HG03039 (cell line): Measurements from ENCODE around the gene TDG.
A peak's percentile ranks its signal among the peaks of the same experiment; 100 is the strongest.

Experiments
- ATAC-seq: cut with Tn5 transposase; IDR thresholded peaks from one replicate; pipeline ENCODE4 v1.9.1; 2021; ENCODE audit warnings: mild to moderate bottlenecking, moderate library complexity; ENCODE audit not compliant: unreplicated experiment

TDG gene

DNA sequence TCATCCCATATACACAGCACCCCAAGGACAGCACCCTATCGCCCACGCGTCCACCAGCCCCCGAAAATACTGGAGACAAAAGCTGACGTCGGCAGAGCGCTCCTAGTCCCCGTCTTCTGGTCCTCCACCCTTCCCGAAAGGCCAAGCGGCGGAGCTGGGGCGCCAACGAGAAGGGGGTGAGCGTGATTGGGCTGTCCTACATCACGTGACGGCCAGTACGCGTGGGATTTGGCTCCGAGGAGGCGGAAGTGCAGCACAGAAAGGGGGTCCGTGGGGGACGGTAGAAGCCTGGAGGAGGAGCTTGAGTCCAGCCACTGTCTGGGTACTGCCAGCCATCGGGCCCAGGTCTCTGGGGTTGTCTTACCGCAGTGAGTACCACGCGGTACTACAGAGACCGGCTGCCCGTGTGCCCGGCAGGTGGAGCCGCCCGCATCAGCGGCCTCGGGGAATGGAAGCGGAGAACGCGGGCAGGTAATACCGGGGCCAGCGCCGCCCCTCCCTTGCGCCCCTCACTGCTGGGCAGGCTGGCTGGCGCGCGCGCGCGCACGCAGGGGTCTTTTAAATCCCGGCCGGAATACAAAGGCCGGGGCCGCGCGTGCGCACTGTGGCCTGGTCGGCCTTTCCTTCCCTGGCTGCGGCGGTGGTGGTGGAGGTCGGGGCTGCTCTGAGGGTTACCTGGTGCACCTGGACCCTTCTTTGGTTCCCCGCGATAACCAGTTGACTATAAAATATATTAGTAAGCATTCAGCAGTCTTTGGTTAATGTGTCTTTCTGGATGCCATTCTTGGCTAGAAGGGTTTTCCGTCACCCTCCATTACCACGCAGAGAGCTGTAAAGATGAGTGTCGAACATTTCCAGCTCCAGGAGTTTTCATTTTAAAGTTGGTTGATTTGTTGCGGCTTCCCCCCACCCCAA is at the start of gene TDG:
TSS of gene TDG (plus strand) at position 283 of the 915 bp plus-strand sequence. CDS start at position 449, 166 bp downstream.
- peak; percentile 83 for ATAC-seq

DNA sequence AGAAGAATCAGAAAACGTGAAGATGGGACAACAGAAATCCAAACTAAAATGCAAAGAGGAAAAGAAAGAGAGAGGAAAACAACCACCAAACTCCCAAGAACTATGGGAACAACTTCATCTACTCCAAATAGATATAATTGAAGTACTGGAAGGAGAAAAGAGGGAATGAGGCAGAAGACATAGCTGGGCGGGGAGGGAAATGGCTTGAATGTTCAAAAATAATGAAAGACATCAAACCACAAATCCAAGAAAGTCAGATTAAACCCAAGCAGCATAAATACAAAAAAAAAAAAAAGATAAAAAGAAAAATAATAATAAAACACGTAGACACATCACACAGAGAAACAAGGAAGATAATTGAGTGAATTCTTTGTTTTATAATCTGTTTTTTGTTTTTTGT is 47.8 kb upstream of the TDG start:
- no peak for ATAC-seq

DNA sequence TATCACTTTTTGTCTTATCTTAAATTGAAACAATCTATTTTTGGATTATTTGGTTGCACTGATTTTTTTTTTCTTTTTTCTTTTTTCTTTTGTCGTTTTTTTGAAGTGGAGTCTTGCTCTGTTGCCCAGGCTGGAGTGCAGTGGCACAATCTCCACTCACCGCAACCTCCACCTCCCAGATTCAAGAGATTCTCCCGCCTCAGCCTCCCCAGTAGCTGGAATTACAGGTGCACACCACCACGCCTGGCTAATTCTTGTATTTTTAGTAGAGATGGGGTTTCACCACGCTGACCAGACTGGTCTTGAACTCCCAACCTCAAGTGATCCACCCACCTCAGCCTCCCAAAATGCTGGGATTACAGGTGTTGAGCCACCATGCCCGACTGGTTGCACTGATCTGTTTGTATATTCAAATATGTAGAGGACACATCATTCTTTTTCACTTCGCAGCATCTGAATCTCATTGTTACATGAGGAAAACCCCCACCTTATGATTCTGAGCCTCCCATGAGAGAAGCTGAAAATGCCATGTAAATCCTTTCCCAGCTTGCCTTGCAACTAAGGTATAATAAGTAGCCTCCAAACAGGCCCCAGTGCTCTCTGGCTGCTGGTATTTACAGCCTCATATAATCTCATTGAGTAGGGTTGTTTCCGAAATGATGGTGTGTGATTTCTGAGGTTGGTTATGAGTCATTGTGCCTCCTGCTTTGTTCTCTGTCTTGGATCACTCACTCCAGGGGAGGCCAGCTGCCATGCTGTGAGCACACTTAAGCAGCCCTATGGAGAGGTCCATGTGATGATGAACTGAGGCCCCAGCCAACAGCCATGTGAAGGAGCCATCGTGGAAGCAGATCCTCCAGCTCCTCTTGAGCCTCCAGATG is 40.7 kb upstream of the TDG start:
- ATAC-seq = peak; percentile 36

DNA sequence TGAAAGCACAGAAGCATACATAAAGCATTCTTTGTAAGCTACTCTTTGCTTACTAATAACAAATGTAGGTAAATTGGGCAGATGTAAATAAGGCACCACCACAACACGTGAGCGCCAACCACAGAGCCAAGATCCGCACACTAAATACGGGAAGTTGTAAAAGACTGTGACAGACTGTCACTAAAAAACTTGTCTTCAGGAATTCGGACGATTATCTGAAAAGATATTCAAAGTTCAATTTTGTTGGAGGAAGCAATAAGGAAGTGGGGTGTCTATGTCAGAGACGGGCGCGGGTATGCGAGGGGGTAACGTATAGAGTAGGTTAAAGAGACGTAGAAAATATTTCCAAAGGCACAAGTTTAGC is 37.0 kb upstream of the TDG start:
- no peak for ATAC-seq

DNA sequence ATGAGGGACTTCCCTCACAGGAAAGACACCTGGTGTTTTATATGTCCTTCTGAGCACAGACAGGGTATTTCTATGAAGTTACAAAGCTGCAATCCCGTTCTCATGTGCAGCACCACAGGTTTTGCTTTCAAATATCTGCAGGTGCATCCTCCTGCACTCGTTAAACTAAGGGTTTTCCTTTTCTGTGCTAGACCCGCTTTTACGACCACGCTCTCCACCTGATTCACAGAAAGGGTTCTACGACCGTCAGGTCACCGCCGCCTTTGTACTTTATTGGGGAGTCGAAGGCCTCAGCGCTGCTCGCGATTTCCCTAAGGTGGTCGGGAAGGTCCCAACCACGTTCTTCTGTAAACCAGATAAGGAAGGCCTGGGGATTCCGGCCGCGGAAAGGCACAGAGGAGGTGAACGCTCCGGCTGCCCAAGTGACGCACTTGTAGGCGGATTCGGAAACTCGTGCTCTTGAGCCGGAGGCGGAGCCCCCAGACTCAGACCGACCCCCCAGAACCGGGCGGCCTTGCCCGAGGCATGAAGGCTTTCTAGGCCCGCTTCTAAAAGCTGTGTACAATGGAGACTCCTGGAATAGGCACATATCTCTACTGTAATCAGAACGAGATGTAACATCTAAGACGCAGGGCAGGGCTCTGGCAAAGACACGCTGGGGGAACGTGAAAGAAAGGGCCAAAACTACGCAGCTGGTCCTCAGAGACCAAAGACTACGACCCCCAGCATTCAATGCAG is 36.5 kb upstream of the TDG start:
- peak; percentile 14 for ATAC-seq

DNA sequence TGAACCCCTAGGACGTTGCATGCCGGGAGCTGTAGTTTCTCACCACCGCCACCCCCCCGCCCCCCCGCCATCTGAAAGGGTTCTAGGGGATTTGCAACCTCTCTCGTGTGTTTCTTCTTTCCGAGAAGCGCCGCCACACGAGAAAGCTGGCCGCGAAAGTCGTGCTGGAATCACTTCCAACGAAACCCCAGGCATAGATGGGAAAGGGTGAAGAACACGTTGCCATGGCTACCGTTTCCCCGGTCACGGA is 36.0 kb upstream of the TDG start:
- ATAC-seq = no peak

DNA sequence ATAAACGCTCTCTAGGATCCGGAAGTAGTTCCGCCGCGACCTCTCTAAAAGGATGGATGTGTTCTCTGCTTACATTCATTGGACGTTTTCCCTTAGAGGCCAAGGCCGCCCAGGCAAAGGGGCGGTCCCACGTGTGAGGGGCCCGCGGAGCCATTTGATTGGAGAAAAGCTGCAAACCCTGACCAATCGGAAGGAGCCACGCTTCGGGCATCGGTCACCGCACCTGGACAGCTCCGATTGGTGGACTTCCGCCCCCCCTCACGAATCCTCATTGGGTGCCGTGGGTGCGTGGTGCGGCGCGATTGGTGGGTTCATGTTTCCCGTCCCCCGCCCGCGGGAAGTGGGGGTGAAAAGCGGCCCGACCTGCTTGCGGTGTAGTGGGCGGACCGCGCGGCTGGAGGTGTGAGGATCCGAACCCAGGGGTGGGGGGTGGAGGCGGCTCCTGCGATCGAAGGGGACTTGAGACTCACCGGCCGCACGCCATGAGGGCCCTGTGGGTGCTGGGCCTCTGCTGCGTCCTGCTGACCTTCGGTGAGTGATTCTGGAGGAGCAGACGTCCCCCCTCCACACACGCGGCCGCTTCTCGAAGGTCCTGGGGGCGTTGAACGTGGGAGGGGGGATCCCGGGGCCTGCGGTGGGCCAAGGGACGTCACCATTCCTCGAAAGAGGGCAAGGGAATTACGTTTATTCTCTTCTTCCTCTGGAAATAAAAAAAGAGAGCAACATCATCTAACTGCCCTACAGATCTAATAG is 35.5 kb upstream of the TDG start, which contains the start of gene HSP90B1:
TSS of gene HSP90B1 (plus strand) at position 377 of the 753 bp plus-strand sequence. CDS start at position 483, 106 bp downstream.
- peak; percentile 51 for ATAC-seq

DNA sequence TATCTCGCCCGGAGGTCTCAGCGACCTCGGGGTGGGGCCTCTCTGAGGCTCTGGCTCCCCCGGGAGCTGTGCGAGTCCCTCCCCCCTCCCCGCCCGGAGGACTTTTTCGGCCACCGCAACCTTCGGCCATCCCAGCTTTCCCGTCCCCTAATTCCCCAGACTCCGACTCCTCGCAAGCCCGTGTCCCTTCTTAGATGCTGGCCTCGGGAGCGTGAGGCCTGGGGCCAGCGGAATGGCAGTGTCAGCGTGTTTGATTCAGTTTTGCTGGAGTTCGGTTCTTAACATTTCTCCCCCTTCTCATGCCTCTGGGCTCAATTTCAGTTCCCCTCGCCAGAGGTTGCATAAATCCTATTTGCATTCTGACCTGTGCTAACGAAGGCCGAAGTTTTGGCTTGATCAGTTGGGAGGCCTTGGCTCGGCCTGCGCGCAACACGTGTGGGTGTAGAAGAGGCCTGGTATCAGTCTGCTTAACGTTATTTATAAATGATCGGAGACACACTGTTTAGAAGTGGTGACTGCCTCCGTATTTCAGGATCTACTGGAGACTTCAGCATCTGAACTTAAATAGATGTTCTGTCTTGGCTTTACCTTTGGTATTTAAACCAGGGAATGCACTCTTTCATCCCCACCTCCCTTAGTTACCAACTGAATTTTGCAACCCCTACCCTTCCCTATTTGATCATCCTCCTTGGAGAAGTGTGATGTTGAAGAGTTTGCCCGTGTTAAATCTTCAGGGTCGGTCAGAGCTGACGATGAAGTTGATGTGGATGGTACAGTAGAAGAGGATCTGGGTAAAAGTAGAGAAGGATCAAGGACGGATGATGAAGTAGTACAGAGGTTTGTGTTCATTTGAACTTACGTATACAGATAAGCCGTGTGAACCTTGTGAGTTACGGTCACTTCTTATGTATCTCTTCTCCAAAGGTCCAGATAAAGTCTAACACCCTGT is 34.6 kb upstream of the TDG start:
- ATAC-seq = peak; percentile 0

DNA sequence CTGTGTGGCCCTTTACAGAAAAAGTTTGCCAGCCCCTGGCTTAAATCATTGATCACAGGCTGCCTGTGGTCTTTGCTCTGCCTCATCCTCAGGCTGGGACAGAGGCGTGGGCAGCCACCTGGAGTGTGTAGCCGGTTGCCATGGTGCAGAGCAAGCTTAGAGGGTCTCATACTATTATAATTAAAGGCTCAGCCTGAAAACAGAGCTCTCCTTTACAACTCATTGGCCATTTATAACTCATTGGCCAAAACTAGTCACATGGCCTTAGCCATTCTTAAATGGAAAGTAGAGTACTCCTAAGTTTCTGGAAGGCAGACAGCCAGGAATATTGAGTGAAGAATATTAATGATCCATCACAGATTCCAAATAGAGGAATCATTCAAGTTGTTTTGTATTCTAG is 32.4 kb upstream of the TDG start:
- ATAC-seq = no peak

DNA sequence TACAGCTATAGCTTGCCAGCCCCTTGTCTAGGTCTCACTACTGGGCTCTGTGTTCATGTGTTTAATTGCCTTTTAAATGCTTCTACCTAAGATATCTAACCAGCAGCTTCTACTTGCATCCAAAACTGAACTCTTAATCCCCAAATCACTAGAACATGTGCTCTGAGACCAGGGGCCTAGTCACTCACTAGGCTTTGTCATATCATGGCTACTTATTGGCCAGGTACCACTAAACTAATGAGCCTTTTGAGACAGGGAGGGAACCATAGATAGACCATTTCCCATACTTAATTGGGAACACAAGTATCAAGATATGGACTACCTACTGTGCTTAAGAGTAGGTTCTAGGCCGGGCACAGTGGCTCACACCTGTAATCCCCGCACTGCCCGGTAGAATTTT is 29.0 kb upstream of the TDG start:
- no peak for ATAC-seq

DNA sequence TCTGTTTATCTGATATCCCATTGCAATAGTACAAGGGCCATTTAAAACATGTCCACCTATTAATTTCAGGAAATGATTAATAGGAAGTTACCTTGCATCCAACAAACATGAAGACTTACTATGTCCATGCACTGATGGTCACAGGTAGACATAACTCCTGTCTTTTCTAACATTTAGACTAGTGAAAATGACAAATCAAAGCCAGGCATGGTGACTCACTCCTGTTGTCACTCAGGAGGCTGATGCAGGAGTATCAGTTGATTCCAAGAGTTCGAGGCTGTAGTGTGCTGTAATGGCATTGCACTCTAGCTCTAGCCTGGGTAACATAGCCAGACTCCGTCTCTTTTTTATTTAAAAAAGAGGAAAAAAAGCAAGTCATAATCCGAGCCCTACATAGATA is 20.7 kb upstream of the TDG start:
- no peak for ATAC-seq

DNA sequence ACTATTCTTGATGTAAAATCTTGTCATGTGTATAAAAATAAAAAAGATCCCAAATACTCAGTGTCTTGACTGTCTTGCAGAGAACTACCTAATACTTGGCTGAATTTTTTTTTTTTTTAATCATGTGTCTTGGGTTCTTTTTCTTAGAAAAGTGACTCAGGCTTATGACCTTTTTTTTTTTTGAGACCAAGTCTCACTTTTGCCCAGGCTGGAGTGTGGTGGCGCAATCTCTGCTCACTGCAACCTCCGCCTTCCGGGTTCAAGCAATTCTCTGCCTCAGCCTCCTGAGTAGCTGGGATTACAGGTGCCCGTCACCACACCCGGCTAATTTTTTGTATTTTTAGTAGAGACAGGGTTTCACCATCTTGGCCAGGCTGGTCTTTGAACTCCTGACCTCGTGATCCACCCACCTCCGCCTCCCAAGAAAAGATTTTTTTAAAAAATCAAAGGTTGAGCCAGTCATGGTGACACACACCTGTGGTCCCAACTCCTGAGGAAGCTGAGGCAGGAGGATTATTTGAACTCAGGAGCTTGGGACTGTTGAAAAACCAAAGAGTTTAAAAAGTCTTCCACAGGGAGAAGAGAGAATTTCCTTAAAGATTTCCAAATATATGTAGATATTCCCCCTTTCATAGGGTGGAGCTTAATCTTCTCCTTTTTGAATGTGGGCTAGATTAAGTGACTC is 17.7 kb upstream of the TDG start:
- ATAC-seq = no peak

DNA sequence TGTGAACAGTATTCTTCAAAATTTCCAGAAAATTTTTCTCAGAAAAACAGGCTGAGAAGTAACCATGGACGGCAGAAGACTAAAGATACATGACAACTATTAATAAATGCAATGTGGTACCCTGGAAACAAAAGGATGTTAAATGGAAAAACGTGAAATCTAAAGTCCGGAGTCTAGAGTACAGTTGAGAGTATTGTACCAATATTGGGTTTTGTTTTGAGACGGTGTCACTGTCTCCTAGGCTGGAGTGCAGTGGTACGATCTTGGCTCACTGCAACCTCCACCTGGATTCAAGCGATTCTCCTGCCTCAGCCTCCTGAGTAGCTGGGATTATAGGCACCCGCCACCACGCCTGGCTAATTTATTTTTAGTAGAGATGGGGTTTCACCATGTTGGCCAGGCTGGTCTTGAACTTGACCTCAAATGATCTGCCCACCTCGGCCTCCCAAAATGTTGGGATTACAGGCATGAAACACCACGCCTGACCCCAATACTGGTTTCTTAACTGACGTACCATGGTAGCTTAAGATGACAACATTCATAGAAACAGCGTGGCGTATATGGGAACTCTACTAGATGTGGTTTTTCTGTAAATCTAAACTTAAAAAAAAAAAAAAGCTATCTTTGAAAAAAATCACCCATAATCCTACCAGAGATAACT is 16.8 kb upstream of the TDG start:
- ATAC-seq = no peak

DNA sequence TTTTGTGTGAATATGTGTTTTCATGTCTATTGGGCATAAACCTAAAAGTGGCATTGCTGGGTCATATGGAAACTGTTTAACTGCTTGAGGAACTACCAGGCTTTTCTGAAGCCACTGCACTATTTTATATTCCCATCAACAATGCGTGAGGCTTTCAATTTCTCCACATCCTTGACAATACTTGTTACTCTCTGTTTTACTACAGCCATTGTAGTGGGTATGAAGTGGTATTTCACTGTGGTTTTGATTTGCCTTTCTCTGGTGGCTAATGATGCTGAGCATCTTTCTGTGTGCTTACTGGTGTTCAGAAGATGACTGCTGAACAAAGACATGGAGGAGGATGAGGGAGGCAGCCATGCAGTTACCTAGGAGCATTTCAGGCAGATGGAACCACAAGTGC is 13.2 kb upstream of the TDG start:
- no peak for ATAC-seq

DNA sequence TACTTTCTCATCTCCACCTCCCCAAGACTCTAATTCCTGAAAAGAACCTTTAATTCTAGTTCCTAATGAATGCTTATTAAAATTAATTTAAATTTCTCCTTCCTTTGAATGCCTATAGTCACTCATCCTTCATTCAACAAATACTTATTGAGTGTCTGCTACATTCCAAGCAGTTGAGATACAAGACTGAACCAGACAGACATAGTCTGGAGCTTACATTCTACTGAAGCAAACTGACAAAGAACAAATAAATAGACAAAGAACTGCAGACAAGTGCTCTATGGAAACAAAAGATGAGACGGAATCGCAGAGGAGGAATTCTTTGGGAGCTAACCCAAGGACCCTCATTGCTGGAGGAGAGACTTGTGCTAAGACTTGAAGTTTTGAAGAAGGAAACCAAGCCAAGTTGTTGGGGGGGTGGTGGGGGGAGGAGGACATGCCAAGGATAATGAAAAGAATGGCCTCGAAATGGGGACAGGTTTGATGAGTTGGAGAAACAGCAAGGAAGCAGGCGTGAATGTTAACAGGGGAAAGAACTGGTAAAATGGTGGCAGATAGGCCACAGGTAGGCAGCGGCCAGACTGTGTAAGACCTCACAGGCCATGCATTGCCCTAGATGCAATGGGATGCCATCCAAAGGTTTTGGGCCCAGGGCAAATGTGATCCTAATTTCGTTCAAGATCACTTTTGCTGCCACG is 9.7 kb upstream of the TDG start:
- no peak for ATAC-seq

DNA sequence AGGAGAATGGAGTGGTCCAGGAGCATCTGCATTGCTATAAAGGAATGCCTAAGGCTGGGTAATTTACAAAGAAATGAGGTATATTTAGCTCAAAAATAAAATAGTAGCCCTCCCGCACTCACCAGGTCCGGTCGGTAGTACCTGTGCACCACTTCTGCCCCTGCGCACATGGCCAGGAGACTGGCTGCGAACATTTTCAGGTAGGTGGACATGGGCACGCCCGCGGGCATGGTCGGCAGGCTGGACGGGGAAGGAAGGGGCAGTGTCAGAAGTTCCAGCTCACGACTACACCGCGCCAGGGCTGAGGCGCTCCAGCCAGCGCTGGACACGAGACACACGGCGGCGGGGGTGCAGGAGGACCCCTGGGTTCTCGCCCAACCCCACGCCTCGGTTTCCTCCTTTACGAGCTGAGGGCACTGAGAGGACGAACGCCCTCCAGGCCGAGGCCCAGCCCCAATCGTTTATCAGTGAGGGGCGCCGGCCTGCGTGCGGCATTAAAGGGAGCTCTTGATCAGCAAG is 9.1 kb upstream of the TDG start:
- ATAC-seq = peak; percentile 15

DNA sequence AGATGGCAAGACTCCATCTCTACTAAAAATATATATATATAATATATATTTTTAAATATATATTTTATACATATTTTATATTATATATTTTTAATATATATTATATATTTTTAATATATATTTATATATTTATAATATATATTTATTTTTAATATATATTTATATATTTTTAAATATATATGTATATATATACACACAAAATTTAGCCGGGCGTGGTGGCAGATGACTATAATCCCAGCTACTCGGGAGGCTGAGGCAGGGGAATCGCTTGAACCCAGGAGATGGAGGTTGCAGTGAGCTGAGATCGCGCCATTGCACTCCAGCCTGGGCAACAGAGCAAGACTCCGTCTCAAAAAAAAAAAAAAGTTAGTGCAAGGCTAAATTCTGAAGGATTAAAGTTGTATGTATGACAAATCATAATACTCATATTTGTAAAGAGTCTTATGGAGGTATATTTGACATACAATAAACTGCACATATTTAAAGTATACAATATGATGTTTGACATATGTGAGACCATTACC is 7.7 kb upstream of the TDG start:
- ATAC-seq = no peak
